H1 (cell line): ENCODE results near the gene IL32. TPM values are rescaled to one million over a fixed set of nuclear protein-coding genes. Genes with fewer than 3 reads are reported as not detected.

Experiments
- CTCF ChIA-PET: fragments of 300-600 bp; sonication (Branson Sonifier 250); formaldehyde crosslinking; loops from one replicate; lab custom pipeline; 2021; ENCODE audit not compliant: partially characterized antibody; lab: Charles Lee
- POLR2A ChIA-PET: fragments of 300-600 bp; sonication (Branson Sonifier 250); formaldehyde crosslinking; loops from one replicate; lab custom pipeline; 2021; ENCODE audit warnings: inconsistent platforms; ENCODE audit not compliant: partially characterized antibody; lab: Charles Lee
- DNase-seq, 2 experiments: peaks; one replicate each; pipeline versions ENCODE4 v3.0.0 to v3.0.0-alpha.2; 2010 to 2022; ENCODE audit warnings: low spot score in 2 of 2, low read depth in 1 of 2, mixed read lengths in 1 of 2
- FAIRE-seq: peaks from 2 replicates; lab custom pipeline; 2011; peaks lifted over from hg19 to GRCh38; lab: Jason Lieb, UNC
- H2AFZ ChIP-seq: 2 replicates; pipeline ENCODE4 v1.8.1; 2012; ENCODE audit warnings: low read length, inconsistent platforms
- H2AK5ac ChIP-seq: 2 replicates; pipeline ENCODE4 v1.6.1; 2013; ENCODE audit warnings: low read depth, low read length
- H2BK120ac ChIP-seq: replicated peaks from 2 replicates; pipeline ENCODE3; 2013; ENCODE audit warnings: low read depth, low read length, inconsistent platforms
- H2BK12ac ChIP-seq: 2 replicates; pipeline ENCODE4 v1.6.1; 2013; ENCODE audit warnings: low read depth, low read length
- H2BK15ac ChIP-seq: 2 replicates; pipeline ENCODE4 v1.6.1; 2013; ENCODE audit warnings: low read length
- H2BK20ac ChIP-seq: 2 replicates; pipeline ENCODE4 v1.6.1; 2013; ENCODE audit warnings: low read length
- H2BK5ac ChIP-seq: 2 replicates; pipeline ENCODE4 v1.6.1; 2013; ENCODE audit warnings: low read depth, low read length
- H3K14ac ChIP-seq: 2 replicates; pipeline ENCODE4 v1.6.1; 2013; ENCODE audit warnings: inconsistent platforms; ENCODE audit not compliant: insufficient read length
- H3K18ac ChIP-seq: 2 replicates; pipeline ENCODE4 v1.6.1; 2013; ENCODE audit warnings: low read length; ENCODE audit errors: extremely low read depth
- H3K23ac ChIP-seq: 2 replicates; pipeline ENCODE4 v1.6.1; 2013; ENCODE audit warnings: inconsistent platforms; ENCODE audit not compliant: insufficient read length
- H3K23me2 ChIP-seq: 2 replicates; pipeline ENCODE4 v1.6.1; 2013; ENCODE audit warnings: low read depth, low read length
- H3K27ac ChIP-seq: 2 replicates; pipeline ENCODE4 v1.6.1; 2011; ENCODE audit warnings: low read depth, low read length, inconsistent platforms
- H3K27me3 ChIP-seq, 4 experiments: replicated peaks in 1 of 4; 1 replicate in 1 of 4; 2 replicates in 3 of 4; pipeline versions ENCODE4 v1.6.1 to v1.8.1; 2011 to 2013; ENCODE audit warnings: low read length in 3 of 4, mild to moderate bottlenecking in 3 of 4, inconsistent platforms in 2 of 4, mixed read lengths in 2 of 4, moderate library complexity in 1 of 4; ENCODE audit not compliant: control insufficient read depth in 3 of 4, insufficient read depth in 3 of 4; ENCODE audit errors: extremely low read depth in 1 of 4
- H3K36me3 ChIP-seq, 4 experiments: 2 replicates each; pipeline versions ENCODE4 v1.6.1 to v1.8.1; 2011 to 2013; ENCODE audit warnings: mild to moderate bottlenecking in 4 of 4, low read length in 3 of 4, moderate library complexity in 2 of 4, control low read depth in 1 of 4, inconsistent platforms in 1 of 4; ENCODE audit not compliant: insufficient read depth in 4 of 4, control insufficient read depth in 2 of 4
- H3K4ac ChIP-seq: replicated peaks from 2 replicates; pipeline ENCODE3; 2013; ENCODE audit warnings: low read length, low read depth, mixed read lengths, inconsistent platforms; ENCODE audit not compliant: insufficient read length
- H3K4me1 ChIP-seq, 4 experiments: replicated peaks in 1 of 4; 1 replicate in 1 of 4; 2 replicates in 3 of 4; pipeline versions ENCODE4 v1.6.1 to v1.8.1; 2011 to 2013; ENCODE audit warnings: low read length in 3 of 4, inconsistent platforms in 2 of 4, mixed read lengths in 1 of 4; ENCODE audit not compliant: insufficient read depth in 4 of 4, control insufficient read depth in 3 of 4
- H3K4me2 ChIP-seq, 2 experiments: 2 replicates each; pipeline versions ENCODE4 v1.6.1 to v1.8.1; 2011 to 2013; ENCODE audit warnings: low read depth in 2 of 2, low read length in 2 of 2, control low read depth in 1 of 2, inconsistent platforms in 1 of 2, mild to moderate bottlenecking in 1 of 2; ENCODE audit not compliant: insufficient read depth in 1 of 2
- H3K4me3 ChIP-seq, 4 experiments: fragments of 200-600, 300-600 bp in 1 of 4; sonication (generic), shearing (Covaris generic), sonication (Bioruptor Twin) in 1 of 4; 2 replicates each; pipeline versions ENCODE4 v1.5.1 to v1.8.1; 2011 to 2016; ENCODE audit warnings: low read length in 4 of 4, low read depth in 3 of 4, control low read depth in 2 of 4, inconsistent platforms in 2 of 4, mild to moderate bottlenecking in 2 of 4, mixed read lengths in 1 of 4, moderate library complexity in 1 of 4; ENCODE audit not compliant: insufficient read depth in 2 of 4; ENCODE audit errors: extremely low read depth in 1 of 4
- H3K56ac ChIP-seq: replicated peaks from 2 replicates; pipeline ENCODE3; 2013; ENCODE audit warnings: low read depth, mild to moderate bottlenecking, mixed read lengths, low read length, inconsistent platforms; ENCODE audit not compliant: insufficient read length
- H3K79me1 ChIP-seq: 2 replicates; pipeline ENCODE4 v1.6.1; 2013; ENCODE audit warnings: low read depth, low read length, control low read depth
- H3K79me2 ChIP-seq, 2 experiments: 2 replicates each; pipeline versions ENCODE4 v1.6.1 to v1.8.1; 2012 to 2013; ENCODE audit warnings: low read length in 2 of 2, mild to moderate bottlenecking in 2 of 2, inconsistent platforms in 1 of 2; ENCODE audit not compliant: insufficient read depth in 2 of 2, control insufficient read depth in 1 of 2
- H3K9ac ChIP-seq, 4 experiments: replicated peaks in 1 of 4; 1 replicate in 1 of 4; 2 replicates in 3 of 4; pipeline versions ENCODE4 v1.6.1 to v1.8.1; 2011 to 2013; ENCODE audit warnings: low read depth in 3 of 4, low read length in 3 of 4, control low read depth in 2 of 4, mild to moderate bottlenecking in 2 of 4, moderate library complexity in 2 of 4, inconsistent platforms in 1 of 4; ENCODE audit errors: extremely low read depth in 1 of 4
- H3K9me3 ChIP-seq, 2 experiments: 2 replicates each; pipeline versions ENCODE4 v1.6.1 to v1.8.1; 2012 to 2013; ENCODE audit warnings: mild to moderate bottlenecking in 2 of 2, moderate library complexity in 2 of 2, control low read depth in 1 of 2, inconsistent platforms in 1 of 2, low read depth in 1 of 2, low read length in 1 of 2, mixed read lengths in 1 of 2; ENCODE audit not compliant: insufficient read depth in 2 of 2
- H4K20me1 ChIP-seq, 2 experiments: replicated peaks in 1 of 2; 2 replicates each; pipeline versions ENCODE3 to v1.8.1; 2011 to 2013; ENCODE audit warnings: inconsistent platforms in 2 of 2, low read length in 2 of 2, mild to moderate bottlenecking in 1 of 2; ENCODE audit not compliant: insufficient read depth in 2 of 2, control insufficient read depth in 1 of 2
- H4K5ac ChIP-seq: 2 replicates; pipeline ENCODE4 v1.6.1; 2013; ENCODE audit warnings: low read length, low read depth, mixed read lengths, inconsistent platforms; ENCODE audit not compliant: insufficient read length
- H4K8ac ChIP-seq: 2 replicates; pipeline ENCODE4 v1.8.0; 2013; ENCODE audit warnings: mild to moderate bottlenecking, moderate library complexity, low read length, inconsistent platforms; ENCODE audit not compliant: insufficient read depth; ENCODE audit errors: extremely low read depth
- H4K91ac ChIP-seq: replicated peaks from 2 replicates; pipeline ENCODE3; 2013; ENCODE audit warnings: low read length, mixed read lengths, inconsistent platforms; ENCODE audit not compliant: insufficient read length
- BRCA1 ChIP-seq: IDR thresholded peaks from 2 replicates; pipeline ENCODE4 v1.6.1; 2012; ENCODE audit warnings: low read depth, low read length, improper control_type of control experiment
- CBX5 ChIP-seq: fragments of 300-800, 300-1000 bp; sonication (generic); IDR thresholded peaks from 2 replicates; pipeline ENCODE4 v1.7.1; 2016; ENCODE audit warnings: antibody characterized with exemption, low read length, low read depth
- CEBPB ChIP-seq: IDR thresholded peaks from 2 replicates; pipeline ENCODE4 v1.6.1; 2012; ENCODE audit warnings: low read depth, low read length
- CREB1 ChIP-seq: IDR thresholded peaks from 2 replicates; pipeline ENCODE4 v1.6.1; 2012; ENCODE audit warnings: inconsistent platforms
- KDM1A ChIP-seq: fragments of 200-600, 300-600 bp; sonication (generic); IDR thresholded peaks from 2 replicates; pipeline ENCODE4 v1.7.1; 2016; ENCODE audit warnings: mild to moderate bottlenecking, low read length, borderline replicate concordance
- KDM4A ChIP-seq: IDR thresholded peaks from one replicate; pipeline ENCODE4 v1.7.1; 2012; ENCODE audit warnings: low read depth, mild to moderate bottlenecking, moderate library complexity, low read length, inconsistent platforms; ENCODE audit not compliant: severe bottlenecking
- MAFK ChIP-seq: IDR thresholded peaks from 2 replicates; pipeline ENCODE4 v1.6.1; 2012; ENCODE audit warnings: low read depth, mild to moderate bottlenecking, improper control_type of control experiment, low read length
- MAX ChIP-seq: IDR thresholded peaks from 2 replicates; pipeline ENCODE4 v1.6.1; 2012; ENCODE audit warnings: inconsistent platforms
- RAD21 ChIP-seq, 2 experiments: IDR thresholded peaks in 1 of 2; conservative IDR thresholded peaks in 1 of 2; 2 replicates each; pipeline ENCODE4 v1.6.1; 2011; ENCODE audit warnings: low read depth in 2 of 2, low read length in 2 of 2, improper control_type of control experiment in 1 of 2, inconsistent platforms in 1 of 2, mild to moderate bottlenecking in 1 of 2, moderate library complexity in 1 of 2
- SIX5 ChIP-seq: IDR thresholded peaks from 2 replicates; pipeline ENCODE4 v1.6.1; 2011; ENCODE audit warnings: mild to moderate bottlenecking, low read depth, low read length
- TAF7 ChIP-seq: optimal IDR thresholded peaks from 2 replicates; pipeline ENCODE3; 2011; ENCODE audit warnings: low read depth, mild to moderate bottlenecking, inconsistent platforms, low read length, moderate library complexity, borderline replicate concordance
- ZNF274 ChIP-seq: IDR thresholded peaks from 2 replicates; pipeline ENCODE4 v1.7.0; 2012; ENCODE audit warnings: low read length, borderline replicate concordance; ENCODE audit errors: extremely low read depth
- WGBS, 2 experiments: shearing (Covaris generic) in 1 of 2; methylation state at CpG; one replicate each; pipeline versions ENCODE4 v1.1.6 to v1.1.7; 2013 to 2015; ENCODE audit warnings: low lambda C conversion rate in 2 of 2, mixed read lengths in 2 of 2, inconsistent platforms in 1 of 2, low coverage in 1 of 2, missing lambda C conversion rate in 1 of 2; ENCODE audit not compliant: insufficient replicate concordance in 2 of 2, insufficient coverage in 1 of 2, insufficient read length in 1 of 2; ENCODE audit errors: extremely low coverage in 1 of 2, missing lambda C conversion rate in 1 of 2; 5-methylcytosine and 5-hydroxymethylcytosine counted together
- polyA plus RNA-seq, 7 experiments: library from polyadenylated mRNA; depleted of rRNA in 3 of 7; stranded (reverse) in 5 of 7; unstranded in 2 of 7; fragments of >200 nt in 5 of 7; fragments of 200-250 nt in 2 of 7; gene quantifications; 1 replicate in 5 of 7; 2 replicates in 1 of 7; 4 replicates in 1 of 7; pipeline versions ENCODE4 v1.2.1 to v1.2.3, GENCODE V29; 2011 to 2013; ENCODE audit warnings: missing spikeins in 2 of 7, mixed read lengths in 2 of 7
- total RNA-seq: library from RNA; stranded (reverse); fragmentation: NEBNext Ultra II Directional; extraction: Animal tissue kit (Norgen Biotek cat#: 25700); gene quantifications from 2 replicates; pipeline ENCODE4 v1.2.1, GENCODE V29; 2021
- TF ChIP-seq, protein P1 (sequence below): IDR thresholded peaks from 2 replicates; pipeline ENCODE4 v1.6.1; 2011; ENCODE audit warnings: low read length, improper control_type of control experiment

Gene IL32
- total and polyA plus RNA-seq, 2 of the 8 experiments (the other 6 are each of a cell fraction or from before 2014, with no cell fraction given), result 2.7 to 5.0 TPM

GRCh38 chr16:3073448-3073847 is 8.0 kb downstream of the IL32 start:
- Histone ChIP-seq H2AFZ (no peak overlapping the region), H4K20me1 (peaks cover 0 to 4% of the 10 kb centered on the region in 2 experiments), H3K4ac (no peak overlapping the region), H3K4me2 (no peak overlapping the region), H2BK120ac (no peak overlapping the region), H3K23ac (no peak overlapping the region), H2BK5ac (no peak overlapping the region; the same call in 1 of the 2 replicates), H3K14ac (no peak overlapping the region), H3K18ac (no peak overlapping the region), H2BK15ac (no peak overlapping the region), H3K27ac (no peak overlapping the region), H3K4me3 (no peak overlapping the region), H3K4me1 (peaks cover 0 to 2% (median 0%) of the 10 kb centered on the region in 4 experiments; a peak in 2 of 7 replicates), H3K27me3 (no peaks in the 10 kb centered on the region; a peak in 1 of 7 replicates), H4K5ac (no peak overlapping the region), H2BK20ac (no peak overlapping the region), H3K56ac (no peak overlapping the region), H2AK5ac (no peak overlapping the region), H3K79me1 (no peaks in the 10 kb centered on the region), H3K9ac (no peak overlapping the region), H4K91ac (no peak overlapping the region), H3K23me2 (no peaks in the 10 kb centered on the region), H4K8ac (no peak overlapping the region), H2BK12ac (no peak overlapping the region), H3K36me3 (no peaks in the 10 kb centered on the region), H3K79me2 (no peaks in the 10 kb centered on the region), H3K9me3 (no peaks in the 10 kb centered on the region)
- CTCF ChIA-PET, result interaction anchor here (0.6 to 0.7 kb wide), 2 partner anchors 56 to 601 kb away, joined by 3 to 6 read pairs; no protein-coding TSS in a partner anchor
- DNase-seq, result no peak
- FAIRE-seq, result no peak
- POLR2A ChIA-PET, result interaction anchor here (6.6 kb wide), 1 partner anchor 17 kb away, joined by 86 read pairs; no protein-coding TSS in a partner anchor
- WGBS, 2 experiments, result 94% methylated on average over 7 of the region's 7 CpGs; no CpG with 5 or more reads in 1 of the 2 experiments
- no peak for TF ChIP-seq BRCA1
- no peak for TF ChIP-seq KDM1A
- TF ChIP-seq SIX5, result no peak
- TF ChIP-seq KDM4A, result no peak
- TF ChIP-seq MAX, result no peak
- no peak for TF ChIP-seq CREB1
- no peak for TF ChIP-seq RAD21 (IDR thresholded peaks at IDR 0.05 in 1 of 2, conservative IDR thresholded peaks at IDR 0.05 in 1 of 2; ENCODE audit: low read depth in 2 of 2, low read length in 2 of 2)
- TF ChIP-seq CEBPB, result no peak
- TF ChIP-seq, protein P1, sequence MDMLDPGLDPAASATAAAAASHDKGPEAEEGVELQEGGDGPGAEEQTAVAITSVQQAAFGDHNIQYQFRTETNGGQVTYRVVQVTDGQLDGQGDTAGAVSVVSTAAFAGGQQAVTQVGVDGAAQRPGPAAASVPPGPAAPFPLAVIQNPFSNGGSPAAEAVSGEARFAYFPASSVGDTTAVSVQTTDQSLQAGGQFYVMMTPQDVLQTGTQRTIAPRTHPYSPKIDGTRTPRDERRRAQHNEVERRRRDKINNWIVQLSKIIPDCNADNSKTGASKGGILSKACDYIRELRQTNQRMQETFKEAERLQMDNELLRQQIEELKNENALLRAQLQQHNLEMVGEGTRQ, result no peak
- no peak for TF ChIP-seq TAF7
- no peak for TF ChIP-seq MAFK
- no peak for TF ChIP-seq CBX5
- no peak for TF ChIP-seq ZNF274
